GM18526 (cell line): ENCODE data around the gene GRID1.

Experiments used
- POLR2A ChIP-seq: IDR thresholded peaks from 3 replicates; pipeline ENCODE4 v1.6.1; 2011; ENCODE audit not compliant: insufficient read length; ENCODE audit errors: extremely low read depth

The GRID1 gene

DNA sequence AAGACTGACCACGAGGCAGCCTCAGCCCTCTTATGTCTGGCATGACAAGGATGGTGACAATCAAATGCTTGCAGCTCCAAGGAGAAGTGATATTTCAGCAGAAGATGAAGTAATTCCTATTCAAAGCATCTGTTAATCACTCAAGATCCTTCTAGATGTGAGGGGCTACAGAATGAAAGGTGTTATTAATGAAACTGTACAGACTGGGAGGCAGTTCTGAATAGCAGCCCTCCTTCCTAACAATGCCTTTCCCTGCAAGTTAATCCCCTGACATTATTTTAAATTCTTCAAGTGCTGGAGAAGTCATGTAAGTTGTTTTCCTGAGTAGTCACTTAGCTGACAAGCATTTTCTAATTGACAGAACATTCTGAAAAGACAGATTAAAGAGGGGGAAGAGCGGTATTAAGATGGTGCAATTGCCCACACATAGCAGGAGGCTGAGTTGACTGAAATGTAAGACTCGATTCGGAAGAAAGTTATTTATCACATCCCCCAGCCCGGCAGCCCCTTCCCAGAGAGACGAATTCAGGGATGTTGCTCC lies 300.8 kb downstream of the GRID1 start:
- no peak for TF ChIP-seq POLR2A

DNA sequence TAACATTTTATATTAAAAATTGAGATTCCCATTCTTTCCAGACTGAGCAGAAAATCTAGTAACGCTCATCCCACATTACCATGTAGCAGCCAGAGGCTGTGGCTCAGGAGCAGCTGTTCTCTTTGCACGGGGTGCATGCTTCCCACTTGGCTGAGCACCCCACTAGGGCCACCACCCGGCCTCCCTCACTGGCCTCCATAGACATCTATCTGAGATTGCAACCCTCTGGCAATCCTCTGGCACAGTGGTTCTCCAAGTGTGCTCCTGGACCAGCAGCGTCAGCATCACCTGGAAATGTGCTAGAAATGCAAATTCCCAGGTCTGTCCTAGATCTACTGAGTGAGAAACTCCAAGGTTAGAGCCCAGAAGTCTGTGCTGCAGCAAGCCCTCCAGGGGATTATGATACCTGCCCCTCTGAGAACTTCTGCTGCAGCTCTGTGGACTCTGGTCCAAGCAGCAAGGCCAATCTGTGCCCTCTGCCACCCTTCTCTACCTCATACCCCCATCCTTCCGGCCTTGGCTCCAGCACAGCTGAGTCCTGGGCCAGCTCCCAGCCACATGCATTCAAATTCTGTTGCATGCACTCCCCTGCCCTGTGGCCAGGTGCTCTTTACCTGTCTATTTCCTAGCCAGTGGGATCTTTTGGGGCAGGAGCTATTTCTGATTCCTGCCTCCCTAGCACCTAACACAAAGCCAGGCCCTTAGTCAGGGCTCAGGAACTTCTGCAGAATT lies 301.5 kb downstream of the GRID1 start:
- no peak for TF ChIP-seq POLR2A

DNA sequence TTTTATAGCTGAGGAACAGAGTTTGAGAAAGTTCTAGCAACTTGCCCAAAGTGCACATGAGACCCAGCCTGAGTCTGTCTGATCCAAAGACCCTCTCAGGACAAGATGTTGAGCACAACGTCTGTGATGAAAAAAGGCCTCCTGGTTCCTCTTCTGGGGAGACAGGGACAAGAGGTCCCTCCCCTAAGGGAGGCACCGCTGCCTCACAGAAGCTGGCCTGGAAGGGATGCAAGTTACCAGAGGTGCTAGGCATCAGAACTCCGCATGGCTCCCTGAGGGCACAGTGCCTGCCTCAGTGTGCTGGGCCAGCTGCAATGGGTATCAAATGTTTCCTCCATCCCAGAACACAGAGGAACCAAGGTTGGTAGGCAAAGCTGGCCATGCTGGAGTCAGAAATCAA lies 302.4 kb downstream of the GRID1 start:
- no peak for TF ChIP-seq POLR2A

DNA sequence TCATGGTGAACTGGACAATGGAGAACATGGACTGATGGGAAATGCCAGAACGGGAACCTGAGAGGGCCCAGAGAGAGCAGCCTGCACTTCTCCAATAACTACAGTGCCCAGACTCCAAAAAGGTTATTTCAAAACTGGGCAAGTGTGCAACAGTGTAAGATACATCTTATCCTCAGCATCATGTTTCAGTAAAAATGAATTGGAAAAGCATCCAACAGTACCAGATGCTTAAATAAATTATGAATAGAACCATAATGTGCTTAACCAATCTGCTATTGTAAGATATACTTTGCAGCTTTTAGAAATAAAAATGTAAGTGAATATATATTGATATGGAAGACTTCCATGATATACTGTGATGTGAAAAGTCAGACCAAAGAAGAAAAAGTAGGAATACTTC lies 303.3 kb downstream of the GRID1 start:
- TF ChIP-seq POLR2A, result no peak

DNA sequence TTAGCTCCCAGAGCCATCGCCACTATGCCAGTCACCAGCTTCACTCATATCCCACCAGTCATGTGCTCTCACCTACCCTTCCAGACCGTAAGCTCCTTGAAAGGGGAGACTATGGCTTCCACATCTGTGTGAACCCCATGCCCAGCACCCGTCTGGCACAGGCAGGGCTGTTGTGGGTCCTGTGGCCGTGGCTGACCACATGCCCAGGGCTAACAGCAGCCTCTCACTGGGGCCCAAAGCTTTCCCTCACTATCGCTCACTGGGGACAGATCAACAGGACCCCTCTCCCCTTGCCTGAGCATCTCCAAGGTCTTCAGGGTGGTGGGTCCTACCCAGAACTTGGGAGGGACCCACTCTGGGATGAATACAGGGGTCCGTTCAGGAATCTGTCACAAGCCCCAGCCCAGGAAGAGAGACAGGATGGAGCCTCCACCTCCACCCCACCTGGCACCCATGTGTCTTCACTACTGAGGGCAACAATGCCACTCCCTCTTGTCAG lies 303.9 kb downstream of the GRID1 start:
- no peak for TF ChIP-seq POLR2A

DNA sequence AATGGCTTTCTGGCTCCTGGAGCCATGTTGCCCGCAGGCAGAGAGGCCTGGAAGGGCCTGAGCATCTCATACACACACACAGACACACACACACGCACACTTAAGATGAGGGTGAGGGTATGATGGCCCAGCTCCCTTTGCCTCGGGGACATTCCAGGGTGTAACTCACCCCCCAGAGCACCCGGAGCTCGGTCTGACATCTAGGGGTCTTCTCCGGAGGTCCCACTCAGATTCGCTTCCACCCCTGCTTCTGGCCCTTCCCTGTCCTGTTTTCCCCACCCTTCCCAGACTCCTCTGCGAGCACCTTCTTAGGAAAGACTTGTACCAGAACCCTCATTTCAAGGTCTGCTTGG lies 304.4 kb downstream of the GRID1 start:
- TF ChIP-seq POLR2A, result no peak

DNA sequence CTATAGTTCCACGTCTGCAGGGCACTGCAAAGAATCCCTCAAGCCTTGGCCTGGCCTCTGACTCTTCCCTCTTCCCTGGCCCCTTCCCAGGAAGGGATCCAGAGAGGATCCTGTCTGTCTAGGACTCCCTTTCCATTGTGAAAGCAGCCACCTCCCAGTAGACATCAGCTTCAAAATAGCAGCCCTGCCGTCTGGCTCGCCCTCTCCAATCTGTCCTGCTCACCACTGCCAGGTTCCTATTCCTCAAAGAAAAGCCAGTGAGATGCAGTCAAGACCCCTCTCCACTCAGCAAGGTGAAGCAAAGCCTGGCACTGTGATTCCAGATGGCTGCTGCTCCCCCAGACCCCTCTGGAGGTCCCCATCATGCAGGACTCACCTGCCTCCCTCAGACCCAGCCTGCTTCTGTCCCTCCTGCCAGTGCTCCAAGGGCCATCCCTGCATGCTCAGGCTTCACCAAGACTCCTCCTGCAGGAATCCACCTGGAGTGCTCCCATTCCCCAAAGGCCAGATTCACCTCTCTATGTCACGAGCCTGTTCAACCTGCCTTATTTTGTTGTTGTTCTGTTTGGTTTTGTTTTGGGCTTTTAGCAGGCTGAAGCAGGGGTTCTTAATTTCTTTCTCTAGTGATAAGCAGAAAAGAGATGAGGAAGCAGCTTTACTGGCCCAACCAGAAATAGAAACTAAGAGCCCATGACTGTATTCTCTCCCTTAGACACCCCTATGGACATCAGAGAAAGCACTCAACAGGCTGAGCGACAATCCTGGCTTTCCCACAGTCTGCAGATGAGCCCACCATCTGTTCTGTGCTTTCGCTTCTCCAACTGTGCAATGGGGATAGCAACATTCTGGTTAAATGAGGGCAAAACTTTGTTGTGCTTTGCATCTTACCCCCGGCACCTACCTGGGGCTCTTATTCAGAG lies 305.1 kb downstream of the GRID1 start:
- TF ChIP-seq POLR2A, result no peak

DNA sequence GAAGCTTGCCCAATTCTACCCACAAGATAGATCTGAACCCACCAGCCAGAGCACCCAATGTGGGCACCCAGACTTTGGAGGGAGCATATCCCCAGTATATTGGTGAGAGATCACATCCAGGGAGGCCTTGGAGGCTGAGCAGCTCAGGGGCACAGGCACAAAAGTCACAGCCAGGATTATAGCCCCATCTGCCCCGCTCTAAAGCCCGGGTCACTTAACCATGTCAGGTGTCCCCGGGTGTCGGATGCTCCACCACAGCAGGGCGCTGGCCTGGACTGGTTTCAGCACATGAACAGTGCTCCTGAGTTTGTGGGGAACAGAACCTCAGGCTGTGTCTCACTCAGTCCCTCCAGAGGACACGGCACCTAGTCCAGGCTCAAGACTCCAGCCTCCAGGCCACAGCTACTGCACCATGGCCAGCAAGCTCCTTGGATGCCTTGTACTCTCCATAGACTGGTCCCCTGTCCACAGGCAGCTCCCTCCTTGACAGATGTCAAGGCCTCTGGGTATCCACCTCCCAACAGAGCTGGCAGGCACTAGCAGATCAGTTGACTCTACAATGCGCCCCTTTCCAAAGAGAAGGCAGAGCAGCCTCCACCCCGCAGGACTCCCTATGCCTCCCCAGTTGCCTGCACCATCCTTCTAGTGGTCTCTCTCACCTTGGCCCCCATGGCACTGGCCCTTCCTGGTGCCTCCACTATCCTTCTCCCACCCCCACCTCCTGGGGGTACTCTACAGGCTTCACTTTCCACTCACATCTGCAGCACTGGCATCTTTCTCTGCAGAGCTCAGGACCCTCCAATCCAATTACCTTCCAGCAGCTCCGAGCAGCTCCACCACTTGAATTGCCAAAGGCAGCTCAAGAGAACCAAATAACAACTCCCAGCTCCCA lies 306.0 kb downstream of the GRID1 start:
- no peak for TF ChIP-seq POLR2A

DNA sequence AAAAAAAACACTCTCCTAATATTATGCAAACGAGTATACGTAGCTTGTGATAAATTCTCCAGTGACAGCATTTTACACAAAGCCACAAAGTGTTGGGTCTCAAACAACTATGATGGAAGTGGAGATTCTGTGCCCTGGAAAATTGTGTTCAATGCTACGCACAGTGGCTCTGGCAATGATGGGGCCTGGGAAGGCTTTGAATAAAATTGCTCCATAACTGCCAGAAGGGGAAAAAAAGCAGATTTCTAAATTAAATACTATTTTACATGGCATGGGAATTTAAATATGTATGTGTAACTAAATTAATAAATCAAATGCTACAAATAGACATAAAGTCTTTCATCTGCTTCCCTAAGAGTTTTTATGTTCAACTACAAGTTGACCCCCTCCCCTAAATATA lies 306.7 kb downstream of the GRID1 start:
- TF ChIP-seq POLR2A, result no peak

DNA sequence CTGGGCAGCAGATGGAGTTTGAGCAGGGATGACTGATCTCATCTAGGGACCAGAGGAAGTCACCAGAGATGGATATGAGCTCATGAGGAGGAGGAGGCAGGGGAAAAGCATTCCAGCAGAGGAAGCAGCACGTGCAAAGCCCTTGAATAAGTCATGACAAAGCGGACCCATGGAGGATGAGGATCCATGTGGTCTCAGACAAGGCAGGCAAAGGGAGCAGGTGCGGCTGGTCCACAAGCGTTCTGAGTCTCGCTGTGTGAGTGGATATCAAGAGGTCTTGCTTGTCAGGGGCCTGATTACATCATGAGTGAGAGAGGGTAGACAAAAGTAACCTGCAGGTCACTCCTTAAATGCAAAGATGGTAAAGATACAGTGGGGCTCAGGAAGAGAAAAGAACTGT lies 307.6 kb downstream of the GRID1 start:
- TF ChIP-seq POLR2A, result no peak

DNA sequence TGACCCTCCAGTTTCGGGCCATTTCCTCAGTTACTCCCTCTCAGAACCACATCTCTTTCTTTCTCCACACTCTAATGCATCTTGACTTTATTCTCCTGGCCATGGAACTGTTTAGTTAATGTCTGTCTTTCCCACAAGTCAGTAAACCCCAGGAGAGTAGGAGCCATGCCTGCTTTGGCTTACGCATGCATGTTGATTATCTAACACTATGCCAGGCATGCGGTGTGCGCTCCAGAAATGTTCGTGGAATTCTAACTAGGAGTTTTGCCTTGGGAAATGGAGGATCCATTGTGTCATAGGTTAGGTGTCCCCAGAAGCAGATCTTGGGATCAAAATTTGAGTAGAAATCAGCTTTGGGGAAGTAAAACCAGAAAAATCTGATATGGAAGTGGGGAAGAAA lies 308.9 kb downstream of the GRID1 start:
- TF ChIP-seq POLR2A, result no peak

DNA sequence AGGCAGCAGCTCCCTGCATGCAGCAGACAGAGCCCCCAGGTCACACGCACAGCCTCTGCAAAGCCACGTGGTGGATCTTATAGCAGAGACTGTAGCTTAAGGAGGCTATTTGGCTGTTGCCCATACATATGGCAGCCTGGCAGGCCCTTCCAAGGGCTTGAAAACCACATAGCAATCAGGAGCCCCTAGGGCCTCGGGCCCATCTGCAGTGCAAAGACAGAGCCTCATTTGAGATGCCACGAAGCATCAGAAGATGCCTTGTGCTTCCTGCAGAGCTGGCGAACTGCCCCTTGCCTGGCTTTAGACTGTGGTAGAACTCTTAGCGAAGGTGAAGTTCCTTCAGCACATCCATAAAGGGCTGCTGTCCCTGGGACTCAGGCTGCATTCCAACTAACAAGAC lies 309.9 kb downstream of the GRID1 start:
- no peak for TF ChIP-seq POLR2A

DNA sequence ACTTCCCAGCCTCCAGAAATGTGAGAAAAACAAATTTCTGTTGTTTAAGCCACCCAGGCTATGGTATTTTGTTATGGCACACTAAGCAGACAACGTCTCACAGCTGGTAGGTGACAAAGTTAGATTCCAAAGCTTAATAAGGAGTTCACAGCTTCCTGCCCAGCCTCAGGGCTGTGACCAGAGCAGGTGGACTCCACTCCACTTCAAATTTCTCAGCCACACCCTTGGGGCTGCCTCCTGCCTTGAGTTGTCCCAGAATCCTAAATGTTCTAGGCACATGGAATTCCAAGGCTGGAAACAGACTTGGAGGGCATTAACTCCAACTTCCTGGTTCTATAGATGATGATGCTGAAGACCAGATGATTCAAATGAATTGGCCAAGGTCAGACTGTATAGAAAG lies 310.7 kb downstream of the GRID1 start:
- TF ChIP-seq POLR2A, result no peak

DNA sequence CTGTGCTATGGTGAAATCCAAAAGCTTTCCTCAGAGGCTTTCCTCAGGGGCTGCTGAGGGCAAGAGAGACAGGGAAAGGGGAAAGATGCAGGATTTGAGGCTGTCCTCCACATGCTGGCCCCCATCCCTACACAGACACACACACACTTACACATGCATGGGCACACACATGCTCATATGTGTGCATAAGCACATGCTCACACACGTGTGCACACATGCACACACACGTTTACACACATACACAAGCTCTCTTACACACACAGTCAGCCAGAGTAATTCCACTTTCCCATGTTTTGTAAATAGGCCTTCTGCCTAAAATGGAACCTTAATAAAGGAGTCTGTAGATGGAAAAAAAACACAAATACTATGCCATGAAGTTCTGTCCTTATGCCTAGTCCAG lies 312.9 kb downstream of the GRID1 start:
- no peak for TF ChIP-seq POLR2A

DNA sequence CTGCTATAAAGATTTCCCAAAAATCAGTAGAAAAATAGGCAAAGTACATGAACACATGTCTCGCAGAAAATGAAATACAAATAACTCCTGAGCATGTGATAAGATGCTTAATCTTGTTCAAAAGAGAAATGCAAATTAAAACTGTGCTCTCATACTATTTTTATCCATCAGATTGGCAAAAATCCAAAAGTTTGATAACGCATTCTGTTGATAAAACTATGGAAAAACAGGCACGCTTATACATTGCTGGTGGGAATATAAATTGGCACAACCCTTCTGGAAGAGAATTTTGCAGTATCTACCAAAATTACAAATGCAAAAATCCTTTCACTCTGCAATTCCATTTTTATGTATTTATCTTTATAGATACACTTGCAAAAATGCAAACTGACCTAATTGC lies 315.0 kb downstream of the GRID1 start:
- TF ChIP-seq POLR2A, result no peak
